Lower leg skin (tissue), 3 donors: ENCODE measurements around the gene CAMK2B.

Experiments
- POLR2A ChIP-seq, 2 donors: fragments of 450-650 bp; IDR thresholded peaks; one replicate each; pipeline ENCODE4 v1.6.1; 2016 to 2017; ENCODE audit warnings: antibody characterized with exemption in 2 of 2, mild to moderate bottlenecking in 1 of 2, moderate library complexity in 1 of 2
- TF ChIP-seq, protein P1 (sequence below), 3 donors: fragments of 450-650 bp; IDR thresholded peaks; one replicate each; pipeline ENCODE4 v1.5.1; 2016; ENCODE audit warnings: antibody characterized with exemption in 3 of 3, mild to moderate bottlenecking in 3 of 3, moderate library complexity in 2 of 3

DNA sequence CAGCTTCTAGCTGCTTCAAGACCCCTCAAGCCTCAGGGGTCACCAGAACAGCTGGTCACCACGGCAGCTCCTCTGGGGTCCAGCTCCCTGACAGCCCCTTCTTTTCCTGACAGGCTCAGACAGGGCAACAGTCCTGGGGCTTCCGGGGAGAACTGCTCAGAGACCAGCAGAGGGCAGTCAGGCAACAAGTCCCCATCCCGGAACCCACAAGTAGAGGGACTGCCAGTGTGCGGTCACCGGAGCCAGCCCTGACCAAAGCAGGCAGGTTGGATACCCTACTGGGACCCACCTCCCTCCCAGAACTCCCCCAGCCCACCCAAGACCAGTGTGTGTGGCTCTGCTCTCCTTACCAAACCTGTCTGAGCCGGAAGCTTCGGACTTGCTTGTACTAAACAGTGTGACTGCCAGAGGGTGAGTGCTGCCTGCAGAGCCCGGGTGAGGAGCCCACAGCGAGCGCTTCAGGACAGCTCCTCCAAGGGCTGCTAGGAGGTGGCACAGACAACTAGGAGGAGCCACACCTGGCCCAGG, 84.3 kb downstream of the CAMK2B start:
- TF ChIP-seq, protein P1, sequence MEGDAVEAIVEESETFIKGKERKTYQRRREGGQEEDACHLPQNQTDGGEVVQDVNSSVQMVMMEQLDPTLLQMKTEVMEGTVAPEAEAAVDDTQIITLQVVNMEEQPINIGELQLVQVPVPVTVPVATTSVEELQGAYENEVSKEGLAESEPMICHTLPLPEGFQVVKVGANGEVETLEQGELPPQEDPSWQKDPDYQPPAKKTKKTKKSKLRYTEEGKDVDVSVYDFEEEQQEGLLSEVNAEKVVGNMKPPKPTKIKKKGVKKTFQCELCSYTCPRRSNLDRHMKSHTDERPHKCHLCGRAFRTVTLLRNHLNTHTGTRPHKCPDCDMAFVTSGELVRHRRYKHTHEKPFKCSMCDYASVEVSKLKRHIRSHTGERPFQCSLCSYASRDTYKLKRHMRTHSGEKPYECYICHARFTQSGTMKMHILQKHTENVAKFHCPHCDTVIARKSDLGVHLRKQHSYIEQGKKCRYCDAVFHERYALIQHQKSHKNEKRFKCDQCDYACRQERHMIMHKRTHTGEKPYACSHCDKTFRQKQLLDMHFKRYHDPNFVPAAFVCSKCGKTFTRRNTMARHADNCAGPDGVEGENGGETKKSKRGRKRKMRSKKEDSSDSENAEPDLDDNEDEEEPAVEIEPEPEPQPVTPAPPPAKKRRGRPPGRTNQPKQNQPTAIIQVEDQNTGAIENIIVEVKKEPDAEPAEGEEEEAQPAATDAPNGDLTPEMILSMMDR (IDR thresholded peaks at IDR 0.05): no peak
- TF ChIP-seq POLR2A (IDR thresholded peaks at IDR 0.05): no peak
